Ishikawa (cell line): ENCODE results near the gene NSMCE4A.
A peak's percentile ranks its signal among the peaks of the same experiment; 100 is the strongest.

Experiments used
- CEBPB ChIP-seq: IDR thresholded peaks from 2 replicates; pipeline ENCODE4 v1.6.1; 2012
- CREB1 ChIP-seq: IDR thresholded peaks from 2 replicates; pipeline ENCODE4 v1.6.1; 2012; ENCODE audit warnings: low read depth
- EGR1 ChIP-seq: IDR thresholded peaks from 2 replicates; pipeline ENCODE4 v1.6.1; 2012
- EP300 ChIP-seq: IDR thresholded peaks from 2 replicates; pipeline ENCODE4 v1.6.1; 2012; ENCODE audit warnings: borderline replicate concordance
- FOXM1 ChIP-seq: IDR thresholded peaks from 2 replicates; pipeline ENCODE4 v1.6.1; 2012; ENCODE audit warnings: low read depth, borderline replicate concordance
- NFIC ChIP-seq: IDR thresholded peaks from 2 replicates; pipeline ENCODE4 v1.6.1; 2012
- RAD21 ChIP-seq: IDR thresholded peaks from 2 replicates; pipeline ENCODE4 v1.6.1; 2012; ENCODE audit warnings: low read depth
- TAF1 ChIP-seq: IDR thresholded peaks from 2 replicates; pipeline ENCODE4 v1.6.1; 2012; ENCODE audit warnings: low read depth, mild to moderate bottlenecking
- TCF12 ChIP-seq: IDR thresholded peaks from 2 replicates; pipeline ENCODE4 v1.6.1; 2012; ENCODE audit warnings: low read depth
- TEAD4 ChIP-seq: IDR thresholded peaks from 2 replicates; pipeline ENCODE4 v1.6.1; 2012
- USF1 ChIP-seq: IDR thresholded peaks from 2 replicates; pipeline ENCODE4 v1.6.1; 2012
- YY1 ChIP-seq: IDR thresholded peaks from 2 replicates; pipeline ENCODE4 v1.6.1; 2012; ENCODE audit warnings: low read depth
- ZBTB7A ChIP-seq: IDR thresholded peaks from 2 replicates; pipeline ENCODE4 v1.6.1; 2012; ENCODE audit warnings: low read depth
- TF ChIP-seq, protein P1 (sequence below): IDR thresholded peaks from 2 replicates; pipeline ENCODE4 v1.6.1; 2012
- TF ChIP-seq, protein P2 (sequence below): IDR thresholded peaks from 2 replicates; pipeline ENCODE4 v1.6.1; 2012; ENCODE audit warnings: low read depth, mild to moderate bottlenecking

NSMCE4A gene

DNA sequence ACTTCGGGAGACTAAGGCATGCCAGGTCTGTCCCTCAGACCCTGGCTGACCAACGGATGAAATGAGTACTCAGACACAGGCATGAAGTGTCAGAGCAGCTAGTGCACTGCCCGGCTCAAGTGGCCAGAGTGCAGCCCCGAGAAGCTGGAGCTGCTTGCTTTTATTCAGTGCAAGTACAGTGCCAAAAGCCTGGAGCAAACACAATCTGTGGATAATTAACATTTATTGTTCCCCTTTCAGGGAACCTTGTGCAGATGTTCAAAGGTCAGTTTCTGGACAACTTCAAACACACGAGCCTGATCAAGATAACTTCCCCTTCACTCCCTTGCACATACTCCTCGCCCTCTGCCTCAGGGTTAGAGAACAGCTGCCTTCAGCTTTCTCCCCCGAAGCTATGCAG is 39.3 kb downstream of the NSMCE4A start:
- TF ChIP-seq, protein P1, sequence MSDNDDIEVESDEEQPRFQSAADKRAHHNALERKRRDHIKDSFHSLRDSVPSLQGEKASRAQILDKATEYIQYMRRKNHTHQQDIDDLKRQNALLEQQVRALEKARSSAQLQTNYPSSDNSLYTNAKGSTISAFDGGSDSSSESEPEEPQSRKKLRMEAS, result no peak
- no peak for TF ChIP-seq CEBPB

- TF ChIP-seq TCF12, result 0 out of 2 replicates have a peak, but pooled peaks have one; percentile 1
- TF ChIP-seq EP300, result no peak
- TF ChIP-seq USF1, result no peak
Observed at GRCh38 chr10:121928528-121928884, 46.5 kb downstream of the NSMCE4A start.

GRCh38 chr10:121927841-121928527 is 47.0 kb downstream of the NSMCE4A start, which contains the start of gene ATE1:
Gene ATE1 (minus strand): TSS chr10:121928031. CDS start chr10:121927949, 82 bp downstream.
- TF ChIP-seq TCF12, result peak; percentile 39; the same call in 1 of the 2 replicates
- TF ChIP-seq, protein P1, result peak; percentile 88
- no peak for TF ChIP-seq CREB1
- TF ChIP-seq USF1, result no peak
- TF ChIP-seq CEBPB, result no peak
- TF ChIP-seq ZBTB7A, result peak; percentile 60
- TF ChIP-seq EGR1, result peak; percentile 80
- TF ChIP-seq YY1, result peak; percentile 98
- TF ChIP-seq TAF1, result peak; percentile 94
- TF ChIP-seq, protein P2, sequence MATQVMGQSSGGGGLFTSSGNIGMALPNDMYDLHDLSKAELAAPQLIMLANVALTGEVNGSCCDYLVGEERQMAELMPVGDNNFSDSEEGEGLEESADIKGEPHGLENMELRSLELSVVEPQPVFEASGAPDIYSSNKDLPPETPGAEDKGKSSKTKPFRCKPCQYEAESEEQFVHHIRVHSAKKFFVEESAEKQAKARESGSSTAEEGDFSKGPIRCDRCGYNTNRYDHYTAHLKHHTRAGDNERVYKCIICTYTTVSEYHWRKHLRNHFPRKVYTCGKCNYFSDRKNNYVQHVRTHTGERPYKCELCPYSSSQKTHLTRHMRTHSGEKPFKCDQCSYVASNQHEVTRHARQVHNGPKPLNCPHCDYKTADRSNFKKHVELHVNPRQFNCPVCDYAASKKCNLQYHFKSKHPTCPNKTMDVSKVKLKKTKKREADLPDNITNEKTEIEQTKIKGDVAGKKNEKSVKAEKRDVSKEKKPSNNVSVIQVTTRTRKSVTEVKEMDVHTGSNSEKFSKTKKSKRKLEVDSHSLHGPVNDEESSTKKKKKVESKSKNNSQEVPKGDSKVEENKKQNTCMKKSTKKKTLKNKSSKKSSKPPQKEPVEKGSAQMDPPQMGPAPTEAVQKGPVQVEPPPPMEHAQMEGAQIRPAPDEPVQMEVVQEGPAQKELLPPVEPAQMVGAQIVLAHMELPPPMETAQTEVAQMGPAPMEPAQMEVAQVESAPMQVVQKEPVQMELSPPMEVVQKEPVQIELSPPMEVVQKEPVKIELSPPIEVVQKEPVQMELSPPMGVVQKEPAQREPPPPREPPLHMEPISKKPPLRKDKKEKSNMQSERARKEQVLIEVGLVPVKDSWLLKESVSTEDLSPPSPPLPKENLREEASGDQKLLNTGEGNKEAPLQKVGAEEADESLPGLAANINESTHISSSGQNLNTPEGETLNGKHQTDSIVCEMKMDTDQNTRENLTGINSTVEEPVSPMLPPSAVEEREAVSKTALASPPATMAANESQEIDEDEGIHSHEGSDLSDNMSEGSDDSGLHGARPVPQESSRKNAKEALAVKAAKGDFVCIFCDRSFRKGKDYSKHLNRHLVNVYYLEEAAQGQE, result no peak
- TF ChIP-seq NFIC, result 0 out of 2 replicates have a peak, but pooled peaks have one; percentile 7
- peak; percentile 6; the same call in 1 of the 2 replicates for TF ChIP-seq RAD21

DNA sequence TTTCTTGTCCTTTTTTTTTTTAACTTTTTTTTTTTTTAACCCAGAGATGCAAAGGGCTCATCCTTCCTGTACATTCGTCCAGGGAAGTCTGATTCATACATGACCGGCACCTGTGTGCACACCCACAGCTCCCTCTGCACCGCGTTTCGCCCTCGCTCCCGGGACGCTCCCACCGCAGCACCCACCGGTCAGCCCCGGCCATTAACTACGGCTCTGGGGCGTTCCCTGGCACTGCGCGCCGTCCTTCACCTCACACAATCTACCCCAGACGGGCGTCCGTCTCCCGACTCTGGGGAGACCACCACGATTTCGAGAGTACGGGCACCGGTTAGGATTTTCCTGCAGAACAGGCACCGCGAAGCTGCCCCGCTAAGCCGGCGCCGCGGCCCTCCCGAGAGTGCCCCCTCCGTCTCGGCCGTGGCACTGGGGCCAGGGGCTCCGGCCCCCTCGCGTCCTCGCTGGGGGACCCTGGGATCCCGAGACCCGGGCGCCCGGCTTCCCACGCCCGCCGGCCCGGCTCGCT is 47.6 kb downstream of the NSMCE4A start:
- no peak for TF ChIP-seq EGR1
- peak; percentile 98 for TF ChIP-seq ZBTB7A

DNA sequence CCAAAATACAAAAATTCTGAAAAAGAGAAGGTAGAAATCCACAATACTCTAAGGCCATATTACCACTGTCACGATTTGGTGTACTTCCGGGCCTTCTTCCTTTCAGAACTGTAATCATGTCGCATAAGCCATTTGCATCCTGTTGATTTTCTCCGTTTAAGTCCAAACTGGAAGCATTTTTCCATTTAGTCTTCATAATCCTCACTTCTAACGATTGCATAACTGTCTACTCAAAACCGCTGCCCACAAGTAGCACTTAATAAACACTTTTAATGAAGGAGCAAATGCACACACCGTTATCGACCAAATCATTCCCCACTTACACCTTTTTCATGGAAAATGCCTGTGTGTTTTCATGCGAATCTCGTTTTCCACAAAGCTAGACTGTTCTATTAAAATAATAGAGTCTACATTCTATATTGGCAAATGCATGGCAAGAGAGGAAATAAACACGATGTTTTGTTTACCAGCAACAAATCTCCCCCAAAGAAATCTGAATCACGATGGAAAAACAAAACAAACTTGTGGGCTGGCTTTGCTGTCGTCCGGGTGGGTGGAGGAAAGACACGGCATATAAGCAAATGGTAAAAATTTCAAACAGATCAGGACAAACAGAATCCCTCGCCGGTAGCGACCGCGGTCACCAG is 48.2 kb downstream of the NSMCE4A start:
- TF ChIP-seq CEBPB (peak; percentile 31; the same call in 1 of the 2 replicates), TCF12 (no peak)

DNA sequence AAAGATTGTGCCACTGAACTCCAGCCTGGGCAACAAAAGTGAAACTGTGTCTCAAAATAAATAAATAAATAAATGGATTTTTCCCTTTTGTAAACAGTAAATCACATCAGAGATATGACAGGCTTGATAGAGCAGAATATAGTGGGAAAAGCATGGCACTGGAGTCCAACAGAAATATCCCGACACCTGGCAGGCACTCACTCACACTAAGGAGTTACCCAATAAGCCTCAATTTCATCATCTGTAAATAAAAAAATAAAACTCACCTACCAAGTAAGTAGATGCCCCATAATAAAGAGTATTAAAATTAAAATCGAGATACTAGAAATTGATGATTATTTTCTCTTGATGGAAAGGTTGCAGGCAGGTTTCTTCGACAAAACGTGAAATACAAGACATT is 48.9 kb downstream of the NSMCE4A start:
- TF ChIP-seq ZBTB7A (no peak), TCF12 (no peak), FOXM1 (no peak), TEAD4 (no peak), YY1 (no peak), NFIC (no peak)
- TF ChIP-seq, protein P1, result no peak

- TF ChIP-seq TEAD4, result no peak
- no peak for TF ChIP-seq TAF1
- no peak for TF ChIP-seq YY1
- TF ChIP-seq EGR1, result no peak
- no peak for TF ChIP-seq EP300
- no peak for TF ChIP-seq ZBTB7A
- no peak for TF ChIP-seq USF1
- no peak for TF ChIP-seq NFIC
- TF ChIP-seq, protein P2, result no peak
- TF ChIP-seq RAD21, result no peak
- TF ChIP-seq FOXM1, result no peak
- no peak for TF ChIP-seq CREB1
- no peak for TF ChIP-seq TCF12
Observed at GRCh38 chr10:121921238-121921931, 53.6 kb downstream of the NSMCE4A start.
